IMR-90 (cell line): ENCODE measurements around the gene SH3BP5. TPM values are rescaled to one million over a fixed set of nuclear protein-coding genes. Genes with fewer than 3 reads are reported as not detected.

Experiments used
- ATAC-seq: fragments of 200-7000 bp; cut with Tn5 transposase; 2 replicates; pipeline ENCODE4 v1.9.1; 2020; ENCODE audit warnings: low read depth, mild to moderate bottlenecking, moderate library complexity
- BruUV-seq: library from RNA; stranded (reverse); fragments of 400-500 nt; replicated peaks from 2 replicates; lab custom pipeline; 2021; lab: Mats Ljungman, UMichigan
- CTCF ChIA-PET: fragments of 300-600 bp; formaldehyde crosslinking; extraction: SDS; loops from one replicate; lab custom pipeline; 2021; ENCODE audit warnings: antibody characterized with exemption; lab: Yijun Ruan, JAX
- POLR2A ChIA-PET: fragments of 300-600 bp; sonication (Branson Sonifier 250); formaldehyde crosslinking; loops from one replicate; lab custom pipeline; 2022; ENCODE audit warnings: antibody characterized with exemption; ENCODE audit not compliant: unreplicated experiment; lab: Charles Lee
- DNase-seq: peaks from one replicate; pipeline ENCODE4 v3.0.0; 2013
- H2AFZ ChIP-seq: replicated peaks from 2 replicates; pipeline ENCODE3; 2013; ENCODE audit warnings: low read length, mild to moderate bottlenecking; ENCODE audit not compliant: poor library complexity
- H2AK5ac ChIP-seq: 2 replicates; pipeline ENCODE4 v1.6.1; 2013; ENCODE audit warnings: low read depth, low read length, inconsistent platforms
- H2AK9ac ChIP-seq: replicated peaks from 2 replicates; pipeline ENCODE3; 2013; ENCODE audit warnings: mild to moderate bottlenecking, low read depth, low read length, moderate library complexity; ENCODE audit not compliant: poor library complexity
- H2BK120ac ChIP-seq: 2 replicates; pipeline ENCODE4 v1.6.1; 2013; ENCODE audit warnings: low read depth, low read length, inconsistent platforms
- H2BK15ac ChIP-seq: 3 replicates; pipeline ENCODE4 v1.6.1; 2013; ENCODE audit warnings: low read depth, low read length, inconsistent platforms
- H2BK20ac ChIP-seq: 2 replicates; pipeline ENCODE4 v1.6.1; 2013; ENCODE audit warnings: low read depth, mild to moderate bottlenecking, inconsistent platforms, low read length, moderate library complexity
- H2BK5ac ChIP-seq: 2 replicates; pipeline ENCODE4 v1.6.1; 2013; ENCODE audit warnings: mild to moderate bottlenecking, low read depth, low read length, inconsistent platforms; ENCODE audit not compliant: poor library complexity, severe bottlenecking
- H3K14ac ChIP-seq: replicated peaks from 2 replicates; pipeline ENCODE4 v1.6.1; 2013; ENCODE audit warnings: low read depth, low read length, inconsistent platforms
- H3K18ac ChIP-seq: 2 replicates; pipeline ENCODE4 v1.6.1; 2013; ENCODE audit warnings: low read depth, low read length, control low read depth
- H3K23ac ChIP-seq: 2 replicates; pipeline ENCODE4 v1.6.1; 2013; ENCODE audit warnings: low read depth, low read length, inconsistent platforms
- H3K27ac ChIP-seq: 2 replicates; pipeline ENCODE4 v1.5.1; 2013; ENCODE audit warnings: mild to moderate bottlenecking, control low read depth, low read length; ENCODE audit not compliant: insufficient read depth
- H3K27me3 ChIP-seq: 2 replicates; pipeline ENCODE4 v1.6.1; 2013; ENCODE audit warnings: low read length; ENCODE audit not compliant: control insufficient read depth, insufficient read depth
- H3K36me3 ChIP-seq: 2 replicates; pipeline ENCODE4 v1.6.1; 2013; ENCODE audit warnings: low read length, mixed read lengths; ENCODE audit not compliant: control insufficient read depth, insufficient read depth
- H3K4ac ChIP-seq: 2 replicates; pipeline ENCODE4 v1.6.1; 2013; ENCODE audit warnings: low read depth, low read length, inconsistent platforms
- H3K4me1 ChIP-seq: 2 replicates; pipeline ENCODE4 v1.6.1; 2013; ENCODE audit warnings: low read length, mixed read lengths; ENCODE audit not compliant: control insufficient read depth, insufficient read depth
- H3K4me2 ChIP-seq: 2 replicates; pipeline ENCODE4 v1.6.1; 2013; ENCODE audit warnings: low read depth, mild to moderate bottlenecking, control low read depth, low read length, moderate library complexity
- H3K4me3 ChIP-seq: 2 replicates; pipeline ENCODE4 v1.5.1; 2013; ENCODE audit warnings: low read depth, mild to moderate bottlenecking, control low read depth, low read length, moderate library complexity; ENCODE audit not compliant: insufficient read depth
- H3K56ac ChIP-seq: 2 replicates; pipeline ENCODE4 v1.6.1; 2013; ENCODE audit warnings: low read length, inconsistent platforms; ENCODE audit not compliant: insufficient read depth; ENCODE audit errors: extremely low read depth
- H3K79me1 ChIP-seq, 2 experiments: 2 replicates each; pipeline ENCODE4 v1.6.1; 2013; ENCODE audit warnings: low read length in 2 of 2, inconsistent platforms in 1 of 2, low read depth in 1 of 2
- H3K9ac ChIP-seq: 2 replicates; pipeline ENCODE4 v1.6.1; 2013; ENCODE audit warnings: low read depth, low read length, control low read depth
- H3K9me1 ChIP-seq: 2 replicates; pipeline ENCODE4 v1.6.1; 2013; ENCODE audit warnings: low read length, inconsistent platforms; ENCODE audit not compliant: insufficient read depth
- H3K9me3 ChIP-seq: 2 replicates; pipeline ENCODE4 v1.6.1; 2013; ENCODE audit warnings: low read length; ENCODE audit not compliant: control insufficient read depth, insufficient read depth
- H4K20me1 ChIP-seq: 2 replicates; pipeline ENCODE4 v1.6.1; 2013; ENCODE audit warnings: low read length, inconsistent platforms; ENCODE audit not compliant: insufficient read depth
- H4K5ac ChIP-seq: 2 replicates; pipeline ENCODE4 v1.6.1; 2013; ENCODE audit warnings: mild to moderate bottlenecking, low read depth, low read length, control low read depth
- H4K8ac ChIP-seq, 2 experiments: 2 replicates each; pipeline ENCODE4 v1.6.1; 2013; ENCODE audit warnings: low read depth in 2 of 2, low read length in 2 of 2, control low read depth in 1 of 2, inconsistent platforms in 1 of 2
- H4K91ac ChIP-seq: 2 replicates; pipeline ENCODE4 v1.6.1; 2013; ENCODE audit warnings: low read depth, low read length, inconsistent platforms; ENCODE audit not compliant: insufficient read depth
- CEBPB ChIP-seq: IDR thresholded peaks from 2 replicates; pipeline ENCODE4 v1.6.1; 2012; ENCODE audit warnings: low read depth, low read length, improper control_type of control experiment
- CHD1 ChIP-seq: IDR thresholded peaks from 2 replicates; pipeline ENCODE4 v1.6.1; 2012; ENCODE audit warnings: low read depth, low read length, improper control_type of control experiment
- CTCF ChIP-seq: conservative IDR thresholded peaks from 2 replicates; pipeline ENCODE4 v1.5.1; 2012; ENCODE audit warnings: mild to moderate bottlenecking, low read depth, low read length, improper control_type of control experiment
- MAFK ChIP-seq: IDR thresholded peaks from 2 replicates; pipeline ENCODE4 v1.6.1; 2012; ENCODE audit warnings: low read depth, low read length, improper control_type of control experiment
- MXI1 ChIP-seq: IDR thresholded peaks from 2 replicates; pipeline ENCODE4 v1.6.1; 2012; ENCODE audit warnings: low read depth, mild to moderate bottlenecking, low read length, moderate library complexity, borderline replicate concordance
- WGBS, 2 experiments: methylation state at CpG; one replicate each; pipeline versions ENCODE4 v1.1.5 to v1.1.7; 2013; ENCODE audit warnings: missing lambda C conversion rate in 2 of 2; ENCODE audit not compliant: insufficient read length in 1 of 2; ENCODE audit errors: extremely low coverage in 2 of 2; 5-methylcytosine and 5-hydroxymethylcytosine counted together
- dilution Hi-C: fragments of 300-500 bp; cut with HindIII; formaldehyde crosslinking; loops from one replicate; pipeline ENCODE4 v1.14.3; 2018; ENCODE audit warnings: low sequenced_read_pairs; ENCODE audit not compliant: unreplicated experiment
- in situ Hi-C: fragments of 300-500 bp; cut with MboI; formaldehyde crosslinking; loops from 3 replicates; pipeline ENCODE4 v1.14.3; 2019; ENCODE audit warnings: low sequenced_read_pairs, inconsistent platforms, mixed read lengths
- intact Hi-C: fragments of 100-400 bp; cut with micrococcal nuclease; formaldehyde crosslinking; loops from 2 replicates; pipeline ENCODE4 v1.10.0; 2022
- polyA plus RNA-seq, 3 experiments: library from polyadenylated mRNA; depleted of rRNA; stranded (reverse); fragments of >200 nt; gene quantifications; 2 replicates each; pipeline ENCODE4 v1.2.3, GENCODE V29; 2012; ENCODE audit warnings: low replicate concordance in 1 of 3
- total RNA-seq: library from RNA; depleted of rRNA; stranded (reverse); fragments of >200 nt; gene quantifications from 2 replicates; pipeline ENCODE4 v1.2.3, GENCODE V29; 2012

The SH3BP5 gene
- total and polyA plus RNA-seq, 2 of the 4 experiments (the other 2 are of a cell fraction) = 14.0 to 23.5 TPM

GRCh38 chr3:15330031-15330596, 2.3 kb downstream of the SH3BP5 start:
- Histone ChIP-seq H3K27ac (no peak overlapping the region), H3K18ac (no peak overlapping the region), H2BK120ac (no peak overlapping the region), H4K5ac (no peak overlapping the region), H3K14ac (no peak overlapping the region), H2AFZ (no peak overlapping the region), H3K79me1 (peaks cover 3 to 7% of the 10 kb centered on the region in 2 experiments; a peak in 1 of 4 replicates), H2BK20ac (no peak overlapping the region), H4K20me1 (no peaks in the 10 kb centered on the region), H4K91ac (no peak overlapping the region), H3K9me1 (peaks cover 11% of the 10 kb centered on the region), H3K56ac (no peak overlapping the region), H3K36me3 (no peaks in the 10 kb centered on the region), H4K8ac (no peak overlapping the region), H3K4me3 (no peak overlapping the region), H3K4me1 (peaks cover 22% of the 10 kb centered on the region), H3K27me3 (no peaks in the 10 kb centered on the region), H3K4me2 (peak overlapping the region; percentile 57), H3K23ac (no peak overlapping the region), H3K4ac (no peak overlapping the region), H2BK15ac (no peak overlapping the region), H2AK9ac (no peak overlapping the region), H2AK5ac (no peak overlapping the region), H3K9me3 (no peaks in the 10 kb centered on the region), H3K9ac (no peak overlapping the region), H2BK5ac (no peak overlapping the region)
- WGBS, 2 experiments = 70% methylated on average over 2 of the region's 10 CpGs; no CpG with 5 or more reads in 1 of the 2 experiments
- POLR2A ChIA-PET = no interaction called here
- DNase-seq (peak; percentile 75), ATAC-seq (no peak)
- TF ChIP-seq CTCF (no peak), CEBPB (peak; percentile 86), MAFK (no peak), MXI1 (0 out of 2 replicates have a peak, but pooled peaks have one; percentile 49), CHD1 (no peak)
- CTCF ChIA-PET = interaction anchor here (1.0 to 1.8 kb wide), 4 partner anchors 9 to 169 kb away, joined by 3 to 6 read pairs (median 3); no protein-coding TSS in a partner anchor
- BruUV-seq = no TSS peak
- in situ Hi-C loops (loop anchor here (5.0 kb wide), 1 partner anchor 63 kb away; no protein-coding TSS in a partner anchor), dilution Hi-C loops (no loop called here), intact Hi-C loops (loop anchor here (5.0 kb wide), 1 partner anchor 123 kb away; the partner anchor contains the start of gene CAPN7)
